Esophagus muscularis mucosa (tissue), 4 donors: Measurements from ENCODE around the gene PCDHA2. TPM values are rescaled to one million over a fixed set of nuclear protein-coding genes. Genes with fewer than 3 reads are reported as not detected.
"Not testable (repeated sequence)": the region's sequence is repeated elsewhere in the genome, so short reads cannot be mapped to it uniquely, and the experiment has no call there.

ENCODE experiments used
- DNase-seq: peaks from one replicate; pipeline ENCODE4 v3.0.0-alpha.2; 2017; ENCODE audit errors: extremely low spot score
- H3K27ac ChIP-seq, 4 donors: fragments of 200-600 bp; sonication (generic); replicated peaks in 1 of 4; 1 replicate in 3 of 4; 2 replicates in 1 of 4; pipeline ENCODE4 v1.5.1; 2016 to 2019; ENCODE audit warnings: mild to moderate bottlenecking in 1 of 4
- H3K27me3 ChIP-seq, 4 donors: fragments of 200-600 bp; sonication (generic); one replicate each; pipeline versions ENCODE4 v1.5.1 to v1.6.0; 2016 to 2019
- H3K36me3 ChIP-seq, 4 donors: fragments of 200-600 bp; sonication (generic); one replicate each; pipeline ENCODE4 v1.5.1; 2016 to 2019
- H3K4me1 ChIP-seq, 4 donors: fragments of 200-600 bp; sonication (generic); one replicate each; pipeline ENCODE4 v1.5.1; 2016 to 2019
- H3K4me3 ChIP-seq, 4 donors: fragments of 200-600 bp; sonication (generic); 1 replicate in 2 of 4; 2 replicates in 2 of 4; pipeline ENCODE4 v1.5.1; 2016 to 2019; ENCODE audit warnings: mild to moderate bottlenecking in 4 of 4, moderate library complexity in 1 of 4
- H3K9me3 ChIP-seq, 4 donors: fragments of 200-600 bp; sonication (generic); 1 replicate in 3 of 4; 2 replicates in 1 of 4; pipeline ENCODE4 v1.5.1; 2016 to 2019
- EP300 ChIP-seq: sonication (generic); formaldehyde crosslinking; IDR thresholded peaks from one replicate; pipeline ENCODE4 v1.6.1; 2017; ENCODE audit warnings: antibody characterized with exemption
- POLR2A ChIP-seq: fragments of 450-650 bp; IDR thresholded peaks from one replicate; pipeline ENCODE4 v1.6.1; 2017; ENCODE audit warnings: antibody characterized with exemption, moderate library complexity, mild to moderate bottlenecking, low read depth
- POLR2AphosphoS5 ChIP-seq, 2 donors: sonication (generic); formaldehyde crosslinking; IDR thresholded peaks; one replicate each; pipeline ENCODE4 v1.6.1; 2017; ENCODE audit warnings: antibody characterized with exemption in 2 of 2
- WGBS: methylation state at CpG from one replicate; pipeline ENCODE4 v1.1.5; 2018; 5-methylcytosine and 5-hydroxymethylcytosine counted together
- intact Hi-C: fragments of 100-400 bp; cut with DNase I; formaldehyde crosslinking; loops from one replicate; pipeline ENCODE4 v1.15.1; 2023
- total RNA-seq, 4 donors: library from RNA; depleted of rRNA; stranded (reverse); fragments of >200 nt; gene quantifications; one replicate each; pipeline versions ENCODE4 v1.1.0 to v1.2.1, GENCODE V29; 2016
- TF ChIP-seq, protein P1 (sequence below), 3 experiments: fragments of 200-600 bp in 2 of 3; fragments of 450-650 bp in 1 of 3; sonication (generic) in 2 of 3; IDR thresholded peaks; one replicate each; pipeline ENCODE4 v1.5.1; 2017 to 2019; ENCODE audit warnings: antibody characterized with exemption in 3 of 3, mild to moderate bottlenecking in 2 of 3, moderate library complexity in 1 of 3

The PCDHA2 gene
- total RNA-seq, 4 donors from 2014 or later: 0.13 to 0.42 (median 0.34) TPM; not detected in 1

- intact Hi-C loops: no loop called here
- Histone ChIP-seq H3K36me3 (no peaks in the 10 kb centered on the region), H3K27me3 (peaks cover 0 to 69% (median 0%) of the 10 kb centered on the region in 4 donors), H3K4me3 (no peak overlapping the region), H3K9me3 (peaks cover 0 to 67% (median 54%) of the 10 kb centered on the region in 4 donors), H3K27ac (no peak overlapping the region), H3K4me1 (no peaks in the 10 kb centered on the region)
- no peak for DNase-seq
- WGBS: 73% methylated on average over 3 of the region's 39 CpGs
- TF ChIP-seq, protein P1, sequence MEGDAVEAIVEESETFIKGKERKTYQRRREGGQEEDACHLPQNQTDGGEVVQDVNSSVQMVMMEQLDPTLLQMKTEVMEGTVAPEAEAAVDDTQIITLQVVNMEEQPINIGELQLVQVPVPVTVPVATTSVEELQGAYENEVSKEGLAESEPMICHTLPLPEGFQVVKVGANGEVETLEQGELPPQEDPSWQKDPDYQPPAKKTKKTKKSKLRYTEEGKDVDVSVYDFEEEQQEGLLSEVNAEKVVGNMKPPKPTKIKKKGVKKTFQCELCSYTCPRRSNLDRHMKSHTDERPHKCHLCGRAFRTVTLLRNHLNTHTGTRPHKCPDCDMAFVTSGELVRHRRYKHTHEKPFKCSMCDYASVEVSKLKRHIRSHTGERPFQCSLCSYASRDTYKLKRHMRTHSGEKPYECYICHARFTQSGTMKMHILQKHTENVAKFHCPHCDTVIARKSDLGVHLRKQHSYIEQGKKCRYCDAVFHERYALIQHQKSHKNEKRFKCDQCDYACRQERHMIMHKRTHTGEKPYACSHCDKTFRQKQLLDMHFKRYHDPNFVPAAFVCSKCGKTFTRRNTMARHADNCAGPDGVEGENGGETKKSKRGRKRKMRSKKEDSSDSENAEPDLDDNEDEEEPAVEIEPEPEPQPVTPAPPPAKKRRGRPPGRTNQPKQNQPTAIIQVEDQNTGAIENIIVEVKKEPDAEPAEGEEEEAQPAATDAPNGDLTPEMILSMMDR (IDR thresholded peaks at IDR 0.05): no peak
- no peak for TF ChIP-seq POLR2AphosphoS5 (IDR thresholded peaks at IDR 0.05)
- no peak for TF ChIP-seq POLR2A
- no peak for TF ChIP-seq EP300
Measured at GRCh38 chr5:140796718-140797095, 2.1 kb downstream of the PCDHA2 start.

- H3K27me3 ChIP-seq: peaks cover 0 to 48% (median 0%) of the 10 kb centered on the region in 4 donors
- intact Hi-C loops: no loop called here
- no peak for TF ChIP-seq EP300
- TF ChIP-seq POLR2AphosphoS5 (IDR thresholded peaks at IDR 0.05): no peak
- no peak for TF ChIP-seq POLR2A
- TF ChIP-seq, protein P1 (IDR thresholded peaks at IDR 0.05): peak; percentile 20 to 30 (median 27)
- H3K4me3 ChIP-seq: peak within 1 kb of the TSS; percentile 33 to 52 (median 45)
- H3K36me3 ChIP-seq: no peaks in the 10 kb centered on the region
- no peaks in the 10 kb centered on the region for H3K4me1 ChIP-seq
- no peak for DNase-seq
- 22% methylated on average over 29 of the region's 29 CpGs for whole genome bisulfite sequencing
- peak within 1 kb of the TSS in 1 of 4 donors; percentile 22 for H3K27ac ChIP-seq
- H3K9me3 ChIP-seq: peaks cover 0 to 46% (median 42%) of the 10 kb centered on the region in 4 donors
Measured at GRCh38 chr5:140800816-140801493, 6.3 kb downstream of the PCDHA2 start, which contains the start of gene PCDHA3. PCDHA3 (plus strand) TSS chr5:140801057.

DNA sequence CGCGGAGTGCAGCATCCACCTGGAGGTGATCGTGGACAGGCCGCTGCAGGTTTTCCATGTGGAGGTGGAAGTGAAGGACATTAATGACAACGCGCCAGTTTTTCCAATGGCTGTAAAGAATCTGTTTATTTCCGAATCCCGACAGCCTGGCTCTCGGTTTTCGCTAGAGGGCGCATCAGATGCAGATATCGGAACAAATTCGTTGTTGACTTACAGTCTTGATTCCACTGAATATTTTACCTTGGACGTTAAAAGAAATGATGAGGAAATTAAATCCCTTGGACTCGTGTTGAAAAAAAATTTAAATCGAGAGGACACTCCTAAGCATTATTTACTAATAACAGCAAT, 6.8 kb downstream of the PCDHA2 start:
- peak overlapping the region in 1 of 4 donors; percentile 22 for H3K27ac ChIP-seq
- WGBS: 14% methylated on average over 16 of the region's 16 CpGs
- H3K36me3 ChIP-seq: no peaks in the 10 kb centered on the region
- intact Hi-C loops: no loop called here
- peaks cover 0 to 48% (median 0%) of the 10 kb centered on the region in 4 donors for H3K27me3 ChIP-seq
- H3K4me1 ChIP-seq: no peaks in the 10 kb centered on the region
- peak overlapping the region; percentile 33 to 52 (median 45) for H3K4me3 ChIP-seq
- no peak for TF ChIP-seq POLR2AphosphoS5 (IDR thresholded peaks at IDR 0.05)
- TF ChIP-seq EP300: no peak
- TF ChIP-seq, protein P1 (IDR thresholded peaks at IDR 0.05): peak in 1 of 3 experiments; percentile 26
- TF ChIP-seq POLR2A: no peak
- DNase-seq: no peak
- peaks cover 0 to 44% (median 38%) of the 10 kb centered on the region in 4 donors for H3K9me3 ChIP-seq

- H3K4me1 ChIP-seq, intact Hi-C loops, H3K4me3 ChIP-seq, H3K36me3 ChIP-seq, H3K27ac ChIP-seq, DNase-seq: not testable (repeated sequence)
- Histone ChIP-seq H3K9me3 (peaks cover 0 to 43% (median 35%) of the 10 kb centered on the region in 4 donors), H3K27me3 (peaks cover 0 to 50% (median 0%) of the 10 kb centered on the region in 4 donors)
- WGBS: 32% methylated on average over 5 of the region's 45 CpGs
Measured at GRCh38 chr5:140802381-140802780, 7.7 kb downstream of the PCDHA2 start.

GRCh38 chr5:140802781-140803271, 8.2 kb downstream of the PCDHA2 start:
- Histone ChIP-seq H3K4me3 (no peak overlapping the region), H3K36me3 (no peaks in the 10 kb centered on the region), H3K27me3 (peaks cover 0 to 52% (median 0%) of the 10 kb centered on the region in 4 donors), H3K27ac (no peak overlapping the region), H3K4me1 (no peaks in the 10 kb centered on the region), H3K9me3 (peaks cover 0 to 47% (median 39%) of the 10 kb centered on the region in 4 donors)
- WGBS: 46% methylated on average over 31 of the region's 53 CpGs
- no peak for DNase-seq
- intact Hi-C loops: no loop called here
- TF ChIP-seq POLR2A: no peak
- TF ChIP-seq POLR2AphosphoS5 (IDR thresholded peaks at IDR 0.05): no peak
- no peak for TF ChIP-seq EP300
- TF ChIP-seq, protein P1 (IDR thresholded peaks at IDR 0.05): no peak
